H9 (cell line): Measurements from ENCODE around the gene RIOX2. TPM values are rescaled to one million over a fixed set of nuclear protein-coding genes. Genes with fewer than 3 reads are reported as not detected.
A peak's percentile ranks its signal among the peaks of the same experiment; 100 is the strongest.

ENCODE experiments used
- DNase-seq: peaks from one replicate; pipeline ENCODE4 v3.0.0-alpha.2; 2017
- H2AFZ ChIP-seq: one replicate; pipeline ENCODE4 v1.6.1; 2013; ENCODE audit warnings: mild to moderate bottlenecking, low read length, control low read depth, moderate library complexity
- H2AK5ac ChIP-seq: 2 replicates; pipeline ENCODE4 v1.6.1; 2013; ENCODE audit warnings: low read length, control low read depth, mixed read lengths; ENCODE audit not compliant: insufficient read length
- H2BK120ac ChIP-seq: one replicate; pipeline ENCODE4 v1.6.1; 2013; ENCODE audit warnings: low read depth, mild to moderate bottlenecking, low read length, control low read depth, inconsistent platforms; ENCODE audit not compliant: poor library complexity, severe bottlenecking
- H2BK12ac ChIP-seq: 2 replicates; pipeline ENCODE4 v1.6.1; 2013; ENCODE audit warnings: low read length, control low read depth, mixed read lengths, low read depth; ENCODE audit not compliant: insufficient read length
- H2BK15ac ChIP-seq: 2 replicates; pipeline ENCODE4 v1.6.1; 2013; ENCODE audit warnings: low read depth, low read length, control low read depth
- H2BK20ac ChIP-seq: one replicate; pipeline ENCODE4 v1.6.1; 2013; ENCODE audit warnings: low read depth, mild to moderate bottlenecking, low read length, control low read depth, inconsistent platforms; ENCODE audit not compliant: poor library complexity, severe bottlenecking
- H2BK5ac ChIP-seq: 2 replicates; pipeline ENCODE4 v1.6.1; 2013; ENCODE audit warnings: low read length, control low read depth, mixed read lengths; ENCODE audit not compliant: insufficient read length
- H3K14ac ChIP-seq: 2 replicates; pipeline ENCODE4 v1.6.1; 2013; ENCODE audit warnings: low read length, control low read depth; ENCODE audit not compliant: insufficient read depth
- H3K18ac ChIP-seq: 2 replicates; pipeline ENCODE4 v1.6.1; 2013; ENCODE audit warnings: low read depth, mild to moderate bottlenecking, mixed read lengths, low read length, control low read depth; ENCODE audit not compliant: insufficient read length
- H3K23ac ChIP-seq: 2 replicates; pipeline ENCODE4 v1.6.1; 2013; ENCODE audit warnings: low read length, control low read depth, mixed read lengths, low read depth; ENCODE audit not compliant: insufficient read length
- H3K23me2 ChIP-seq: 2 replicates; pipeline ENCODE4 v1.6.1; 2013; ENCODE audit warnings: low read depth, mild to moderate bottlenecking, mixed read lengths, low read length, control low read depth; ENCODE audit not compliant: insufficient read length, poor library complexity, severe bottlenecking
- H3K27ac ChIP-seq: 2 replicates; pipeline ENCODE4 v1.5.1; 2013; ENCODE audit warnings: low read length, control low read depth, mixed read lengths, low read depth; ENCODE audit not compliant: insufficient read length
- H3K27me3 ChIP-seq: 2 replicates; pipeline ENCODE4 v1.6.1; 2013; ENCODE audit warnings: low read length, control low read depth, inconsistent platforms; ENCODE audit not compliant: insufficient read depth
- H3K4ac ChIP-seq: 2 replicates; pipeline ENCODE4 v1.6.1; 2013; ENCODE audit warnings: low read depth, mild to moderate bottlenecking, control low read depth, inconsistent platforms, low read length, moderate library complexity
- H3K4me1 ChIP-seq: 2 replicates; pipeline ENCODE4 v1.6.1; 2013; ENCODE audit warnings: low read length, control low read depth, inconsistent platforms; ENCODE audit not compliant: insufficient read depth
- H3K4me2 ChIP-seq: 2 replicates; pipeline ENCODE4 v1.6.1; 2013; ENCODE audit warnings: low read length, control low read depth, mixed read lengths; ENCODE audit not compliant: insufficient read length, insufficient read depth
- H3K56ac ChIP-seq: 2 replicates; pipeline ENCODE4 v1.6.1; 2013; ENCODE audit warnings: low read depth, mild to moderate bottlenecking, mixed read lengths, low read length, control low read depth; ENCODE audit not compliant: insufficient read length
- H3K79me1 ChIP-seq: 2 replicates; pipeline ENCODE4 v1.6.1; 2013; ENCODE audit warnings: low read depth, mild to moderate bottlenecking, moderate library complexity, low read length, control low read depth, inconsistent platforms; ENCODE audit not compliant: insufficient read depth, poor library complexity, severe bottlenecking
- H3K79me2 ChIP-seq: 2 replicates; pipeline ENCODE4 v1.6.1; 2013; ENCODE audit warnings: low read length, control low read depth, inconsistent platforms; ENCODE audit not compliant: insufficient read depth
- H3K9ac ChIP-seq: 2 replicates; pipeline ENCODE4 v1.6.1; 2013; ENCODE audit warnings: low read length, control low read depth, mixed read lengths; ENCODE audit not compliant: insufficient read length; ENCODE audit errors: extremely low read depth
- H3K9me3 ChIP-seq: one replicate; pipeline ENCODE4 v1.6.1; 2013; ENCODE audit warnings: low read depth, low read length, inconsistent platforms; ENCODE audit not compliant: control insufficient read depth
- H3T11ph ChIP-seq: one replicate; pipeline ENCODE4 v1.6.1; 2013; ENCODE audit warnings: mild to moderate bottlenecking, low read length, control low read depth, inconsistent platforms
- H4K20me1 ChIP-seq: one replicate; pipeline ENCODE4 v1.6.1; 2013; ENCODE audit not compliant: control insufficient read depth, insufficient read length, insufficient read depth
- H4K5ac ChIP-seq: 2 replicates; pipeline ENCODE4 v1.6.1; 2013; ENCODE audit warnings: low read depth, mild to moderate bottlenecking, mixed read lengths, low read length, control low read depth; ENCODE audit not compliant: insufficient read length
- H4K8ac ChIP-seq: replicated peaks from 2 replicates; pipeline ENCODE4 v1.6.1; 2013; ENCODE audit warnings: low read length, control low read depth, mixed read lengths, low read depth; ENCODE audit not compliant: insufficient read length
- H4K91ac ChIP-seq: 2 replicates; pipeline ENCODE4 v1.6.1; 2013; ENCODE audit warnings: low read depth, mild to moderate bottlenecking, moderate library complexity, mixed read lengths, low read length, control low read depth; ENCODE audit not compliant: insufficient read length
- H3K27ac Mint-ChIP-seq, 3 experiments: 2 replicates in 2 of 3; 3 replicates in 1 of 3; pipeline ENCODE4 v1.8.0; 2020 to 2021; ENCODE audit warnings: mixed read lengths in 3 of 3, mild to moderate bottlenecking in 1 of 3, moderate library complexity in 1 of 3
- H3K27me3 Mint-ChIP-seq: 2 replicates; pipeline ENCODE4 v1.8.0; 2021; ENCODE audit warnings: low read depth, mild to moderate bottlenecking, moderate library complexity, mixed read lengths
- H3K36me3 Mint-ChIP-seq, 3 experiments: 2 replicates in 2 of 3; 3 replicates in 1 of 3; pipeline ENCODE4 v1.8.0; 2020 to 2021; ENCODE audit warnings: low read depth in 3 of 3, mixed read lengths in 3 of 3; ENCODE audit not compliant: insufficient read depth in 1 of 3
- H3K4me1 Mint-ChIP-seq, 2 experiments: 2 replicates each; pipeline ENCODE4 v1.8.0; 2020; ENCODE audit warnings: mixed read lengths in 2 of 2
- H3K4me3 Mint-ChIP-seq, 2 experiments: 2 replicates in 1 of 2; 3 replicates in 1 of 2; pipeline ENCODE4 v1.8.0; 2020 to 2021; ENCODE audit warnings: mild to moderate bottlenecking in 2 of 2, mixed read lengths in 2 of 2, moderate library complexity in 1 of 2
- H3K9me3 Mint-ChIP-seq, 2 experiments: 2 replicates in 1 of 2; 3 replicates in 1 of 2; pipeline ENCODE4 v1.8.0; 2020; ENCODE audit warnings: mild to moderate bottlenecking in 2 of 2, mixed read lengths in 2 of 2, moderate library complexity in 1 of 2
- WGBS: extraction: QIAGEN DNeasy Blood & Tissue Kit; methylation state at CpG from one replicate; pipeline ENCODE4 v1.1.7; 2013; ENCODE audit warnings: missing lambda C conversion rate, low lambda C conversion rate, mixed read lengths; ENCODE audit not compliant: insufficient read length; ENCODE audit errors: extremely low coverage; 5-methylcytosine and 5-hydroxymethylcytosine counted together
- total RNA-seq: library from RNA; stranded (reverse); gene quantifications from 2 replicates; pipeline ENCODE4 v1.2.1, GENCODE V29; 2021
- TF ChIP-seq, protein P1 (sequence below): fragments of 200-600 bp; sonication (generic); conservative IDR thresholded peaks from 3 replicates; pipeline ENCODE4 v1.8.0; 2021; ENCODE audit warnings: antibody characterized with exemption, mild to moderate bottlenecking

RIOX2 gene
- total RNA-seq, 1 experiment from 2014 or later, result 15.5 TPM

DNA sequence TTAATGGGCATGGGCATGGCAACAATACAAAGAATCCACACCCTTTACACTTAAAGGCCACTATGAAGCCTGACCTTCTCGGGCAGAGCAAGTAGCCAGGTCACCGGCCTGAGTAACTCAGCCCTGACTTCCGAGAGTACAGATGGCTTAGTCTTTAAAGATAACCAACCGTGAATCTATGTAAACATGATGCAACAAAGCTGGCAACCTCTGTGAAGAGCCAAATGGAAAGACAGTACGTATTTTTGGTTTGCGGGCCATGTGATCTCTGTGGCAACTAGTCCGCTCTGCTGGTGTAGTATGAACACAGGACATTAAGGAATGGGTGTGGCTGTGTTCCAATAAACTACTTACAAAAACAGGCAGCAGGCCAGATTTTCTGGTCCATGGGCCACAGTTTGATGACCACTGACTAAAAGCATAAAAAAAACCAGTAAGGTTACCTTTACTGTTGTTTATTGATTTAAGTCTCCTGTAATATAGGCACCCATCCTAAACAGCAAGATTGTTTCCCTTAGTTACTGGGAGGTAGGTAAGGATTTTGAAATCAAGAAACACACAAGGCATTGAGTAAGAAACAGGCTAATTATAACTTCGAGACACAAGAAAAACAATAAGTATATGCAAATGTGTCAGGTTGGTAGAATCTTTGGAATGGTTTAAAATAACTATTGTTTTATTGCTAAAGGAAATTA lies 14.5 kb downstream of the RIOX2 start:
- no peaks in the 10 kb centered on the region for H3K79me1 ChIP-seq
- Mint-ChIP-seq H3K4me1 (peaks cover 0 to 2% of the 10 kb centered on the region in 2 experiments; a peak in 1 of 4 replicates), H3K27ac (peak overlapping the region in 1 of 3 experiments; percentile 74; a peak in 1 of 7 replicates), H3K4me3 (no peak overlapping the region), H3K36me3 (peaks cover 0 to 8% (median 2%) of the 10 kb centered on the region in 3 experiments; a peak in 3 of 7 replicates), H3K27me3 (no peaks in the 10 kb centered on the region), H3K9me3 (no peaks in the 10 kb centered on the region)
- no peak overlapping the region for H2BK20ac ChIP-seq
- no peak overlapping the region for H3K23ac ChIP-seq
- no peak for DNase-seq
- WGBS, result no CpG with 5 or more reads among the region's 8 CpGs
- H2BK5ac ChIP-seq, result no peak overlapping the region
- H2AK5ac ChIP-seq, result no peak overlapping the region
- no peaks in the 10 kb centered on the region for H4K20me1 ChIP-seq
- H3K4me2 ChIP-seq, result no peak overlapping the region
- no peaks in the 10 kb centered on the region for H3K9me3 ChIP-seq
- no peak overlapping the region for H2AFZ ChIP-seq
- peaks cover 3% of the 10 kb centered on the region for H3K79me2 ChIP-seq
- no peak overlapping the region for H3K18ac ChIP-seq
- H4K8ac ChIP-seq, result no peak overlapping the region
- TF ChIP-seq, protein P1, sequence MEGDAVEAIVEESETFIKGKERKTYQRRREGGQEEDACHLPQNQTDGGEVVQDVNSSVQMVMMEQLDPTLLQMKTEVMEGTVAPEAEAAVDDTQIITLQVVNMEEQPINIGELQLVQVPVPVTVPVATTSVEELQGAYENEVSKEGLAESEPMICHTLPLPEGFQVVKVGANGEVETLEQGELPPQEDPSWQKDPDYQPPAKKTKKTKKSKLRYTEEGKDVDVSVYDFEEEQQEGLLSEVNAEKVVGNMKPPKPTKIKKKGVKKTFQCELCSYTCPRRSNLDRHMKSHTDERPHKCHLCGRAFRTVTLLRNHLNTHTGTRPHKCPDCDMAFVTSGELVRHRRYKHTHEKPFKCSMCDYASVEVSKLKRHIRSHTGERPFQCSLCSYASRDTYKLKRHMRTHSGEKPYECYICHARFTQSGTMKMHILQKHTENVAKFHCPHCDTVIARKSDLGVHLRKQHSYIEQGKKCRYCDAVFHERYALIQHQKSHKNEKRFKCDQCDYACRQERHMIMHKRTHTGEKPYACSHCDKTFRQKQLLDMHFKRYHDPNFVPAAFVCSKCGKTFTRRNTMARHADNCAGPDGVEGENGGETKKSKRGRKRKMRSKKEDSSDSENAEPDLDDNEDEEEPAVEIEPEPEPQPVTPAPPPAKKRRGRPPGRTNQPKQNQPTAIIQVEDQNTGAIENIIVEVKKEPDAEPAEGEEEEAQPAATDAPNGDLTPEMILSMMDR, result no peak
- H3K27me3 ChIP-seq, result no peaks in the 10 kb centered on the region
- no peaks in the 10 kb centered on the region for H3K4me1 ChIP-seq
- H4K91ac ChIP-seq, result no peak overlapping the region
- H2BK120ac ChIP-seq, result no peak overlapping the region
- no peak overlapping the region for H4K5ac ChIP-seq
- H3K9ac ChIP-seq, result no peak overlapping the region
- no peak overlapping the region for H3T11ph ChIP-seq
- H3K56ac ChIP-seq, result no peak overlapping the region
- H2BK15ac ChIP-seq, result no peak overlapping the region
- no peak overlapping the region for H3K14ac ChIP-seq
- no peak overlapping the region for H3K27ac ChIP-seq
- no peaks in the 10 kb centered on the region for H3K23me2 ChIP-seq
- H2BK12ac ChIP-seq, result no peak overlapping the region
- H3K4ac ChIP-seq, result no peak overlapping the region
